ENCODE data around the gene AMDHD1. TPM values are rescaled to one million over a fixed set of nuclear protein-coding genes. Genes with fewer than 3 reads are reported as not detected.

The AMDHD1 gene
- total RNA-seq, 1 donor, result 0.63 TPM

- H3K4me3 ChIP-seq (ENCODE audit: low read depth, low read length), result no peak overlapping the region
- TF ChIP-seq CTCF (IDR thresholded peaks at IDR 0.05; ENCODE audit: insufficient read depth, low read length), result no peak
- DNase-seq (ENCODE audit: low read depth), result no peak
Observed at GRCh38 chr12:95949477-95950206, 6.5 kb downstream of the AMDHD1 start.

- DNase-seq (ENCODE audit: low read depth), result no peak
- TF ChIP-seq CTCF (IDR thresholded peaks at IDR 0.05; ENCODE audit: insufficient read depth, low read length), result no peak
- no peak overlapping the region for H3K4me3 ChIP-seq (ENCODE audit: low read depth, low read length)
Observed at GRCh38 chr12:95951515-95951914, 8.4 kb downstream of the AMDHD1 start.

- DNase-seq (ENCODE audit: low read depth), result no peak
- H3K4me3 ChIP-seq (ENCODE audit: low read depth, low read length), result no peak overlapping the region
- TF ChIP-seq CTCF (IDR thresholded peaks at IDR 0.05; ENCODE audit: insufficient read depth, low read length), result no peak
Observed at GRCh38 chr12:95953000-95953399, 9.9 kb downstream of the AMDHD1 start.

- no peak for DNase-seq (ENCODE audit: low read depth)
- no peak overlapping the region for H3K4me3 ChIP-seq (ENCODE audit: low read depth, low read length)
- TF ChIP-seq CTCF (IDR thresholded peaks at IDR 0.05; ENCODE audit: insufficient read depth, low read length), result no peak
Observed at GRCh38 chr12:95955549-95956159, 12.5 kb downstream of the AMDHD1 start.

GRCh38 chr12:95956557-95957145 is 13.5 kb downstream of the AMDHD1 start:
- no peak for TF ChIP-seq CTCF (IDR thresholded peaks at IDR 0.05; ENCODE audit: insufficient read depth, low read length)
- DNase-seq (ENCODE audit: low read depth), result no peak
- H3K4me3 ChIP-seq (ENCODE audit: low read depth, low read length), result no peak overlapping the region

GRCh38 chr12:95959107-95959506 is 16.0 kb downstream of the AMDHD1 start:
- DNase-seq (ENCODE audit: low read depth), result peak; percentile 29
- no peak overlapping the region for H3K4me3 ChIP-seq (ENCODE audit: low read depth, low read length)
- no peak for TF ChIP-seq CTCF (IDR thresholded peaks at IDR 0.05; ENCODE audit: insufficient read depth, low read length)

Measured in fibroblast of the aortic adventitia (primary cell).